ENCODE data around the gene ZSWIM1.
"Not testable (repeated sequence)": the region's sequence is repeated elsewhere in the genome, so short reads cannot be mapped to it uniquely, and the experiment has no call there.

ZSWIM1 gene

DNA sequence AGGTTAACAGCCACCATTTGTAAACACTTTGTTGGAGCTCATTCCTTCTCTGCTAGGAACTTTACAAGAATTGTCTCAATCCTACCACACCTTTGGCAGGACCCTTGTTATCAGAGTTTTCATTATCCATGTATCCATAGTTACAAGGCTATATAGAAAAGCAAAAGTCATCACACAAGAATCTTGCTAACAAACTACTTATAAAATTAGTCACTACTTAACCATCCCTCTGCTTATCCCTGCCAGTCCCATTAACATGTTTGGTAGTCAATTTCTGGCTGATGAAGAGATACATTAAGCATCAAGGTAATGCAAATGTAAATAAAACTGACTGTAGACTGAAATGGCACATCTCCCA, 13.2 kb upstream of the ZSWIM1 start:
- Histone ChIP-seq H3K4me1 (ENCODE audit: control insufficient read depth, insufficient read depth, low read length, unreplicated experiment) (peaks cover 13% of the 10 kb centered on the region), H3K27me3 (ENCODE audit: insufficient read depth, low read length) (no peaks in the 10 kb centered on the region), H2AFZ (ENCODE audit: low read length, unreplicated experiment) (peak overlapping the region; percentile 13), H3K79me2 (ENCODE audit: control insufficient read depth, insufficient read depth, low read length, unreplicated experiment) (no peaks in the 10 kb centered on the region), H3K36me3 (ENCODE audit: insufficient read depth, low read length) (no peaks in the 10 kb centered on the region), H3K27ac (ENCODE audit: low read depth, low read length) (peak overlapping the region; percentile 76), H3K4me3 (ENCODE audit: low read depth, low read length) (no peak overlapping the region)

DNA sequence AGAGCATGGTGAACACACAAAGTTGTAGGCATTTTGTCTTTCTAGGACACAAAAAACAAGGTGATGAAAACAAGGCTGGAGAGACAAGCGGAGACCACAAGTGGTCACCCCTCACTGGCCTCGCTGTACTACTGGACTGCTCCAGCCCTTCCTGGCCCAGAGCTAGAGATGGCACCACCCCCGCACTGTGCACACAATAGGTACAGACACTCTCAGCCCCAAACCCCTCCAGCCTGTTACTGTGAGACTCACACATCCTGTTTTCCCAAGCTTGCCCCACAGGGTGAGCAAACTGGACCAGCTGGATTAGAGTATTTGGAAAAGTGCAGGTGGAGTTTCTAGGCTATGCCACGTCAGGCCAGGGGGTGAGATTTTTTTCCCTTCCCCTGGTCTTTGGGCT, 8.4 kb upstream of the ZSWIM1 start:
- Histone ChIP-seq H3K79me2 (ENCODE audit: control insufficient read depth, insufficient read depth, low read length, unreplicated experiment) (no peaks in the 10 kb centered on the region), H3K27me3 (ENCODE audit: insufficient read depth, low read length) (no peaks in the 10 kb centered on the region), H3K36me3 (ENCODE audit: insufficient read depth, low read length) (no peaks in the 10 kb centered on the region), H2AFZ (ENCODE audit: low read length, unreplicated experiment) (no peak overlapping the region), H3K4me1 (ENCODE audit: control insufficient read depth, insufficient read depth, low read length, unreplicated experiment) (peaks cover 7% of the 10 kb centered on the region), H3K27ac (ENCODE audit: low read depth, low read length) (no peak overlapping the region), H3K4me3 (ENCODE audit: low read depth, low read length) (no peak overlapping the region)

DNA sequence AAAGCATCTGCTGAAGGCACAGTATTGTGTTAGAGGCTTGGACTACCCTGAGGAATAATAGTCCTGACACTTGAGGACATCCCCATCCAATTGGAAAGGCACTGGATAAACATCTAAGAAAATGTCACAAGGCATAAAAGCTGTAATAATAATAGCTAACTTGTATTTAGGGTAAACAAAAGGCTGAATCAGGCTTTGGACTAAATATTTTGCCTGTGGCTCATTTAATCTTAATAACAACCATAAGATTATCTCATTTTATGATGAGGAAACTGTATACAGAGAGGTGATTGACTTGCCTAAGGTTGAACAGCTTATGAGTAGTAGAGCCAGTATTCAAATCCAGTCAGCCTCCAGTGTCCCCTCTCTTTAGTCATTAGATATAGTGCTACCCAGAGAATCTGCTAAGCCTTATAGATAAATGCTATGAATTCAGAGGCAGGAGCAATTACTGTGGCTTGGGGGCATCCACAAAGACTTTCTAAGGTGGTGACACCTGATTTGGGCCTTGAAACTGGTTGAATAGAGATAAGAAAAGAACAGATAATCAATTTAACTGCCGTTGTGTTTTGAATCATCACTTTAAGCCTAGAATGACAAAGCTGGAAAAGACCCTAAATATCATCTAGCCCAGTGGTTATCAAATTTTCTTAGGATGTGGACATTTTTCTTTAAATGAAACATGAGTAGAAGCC, 7.5 kb upstream of the ZSWIM1 start:
- Histone ChIP-seq H3K27me3 (ENCODE audit: insufficient read depth, low read length) (no peaks in the 10 kb centered on the region), H3K79me2 (ENCODE audit: control insufficient read depth, insufficient read depth, low read length, unreplicated experiment) (no peaks in the 10 kb centered on the region), H2AFZ (ENCODE audit: low read length, unreplicated experiment) (no peak overlapping the region), H3K27ac (ENCODE audit: low read depth, low read length) (no peak overlapping the region), H3K36me3 (ENCODE audit: insufficient read depth, low read length) (no peaks in the 10 kb centered on the region), H3K4me1 (ENCODE audit: control insufficient read depth, insufficient read depth, low read length, unreplicated experiment) (no peaks in the 10 kb centered on the region), H3K4me3 (ENCODE audit: low read depth, low read length) (no peak overlapping the region)

DNA sequence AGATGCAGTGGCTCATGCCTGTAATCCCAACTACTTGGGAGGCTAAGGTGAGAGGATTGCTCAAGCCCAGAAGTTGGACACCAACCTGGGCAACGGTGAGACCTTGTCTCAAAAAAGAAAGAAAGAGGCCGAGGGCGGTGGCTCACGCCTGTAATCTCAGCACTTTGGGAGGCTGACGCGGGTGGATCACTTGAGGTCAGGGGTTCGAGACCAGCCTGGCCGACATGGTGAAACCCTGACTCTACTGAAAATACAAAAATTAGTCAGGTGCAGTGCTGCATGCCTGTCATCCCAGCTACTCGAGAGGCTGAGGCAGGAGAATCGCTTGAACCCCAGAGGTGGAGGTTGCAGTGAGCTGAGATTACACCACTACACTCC, 6.9 kb upstream of the ZSWIM1 start:
- not testable (repeated sequence) for H2AFZ ChIP-seq (ENCODE audit: low read length, unreplicated experiment); H3K27ac ChIP-seq (ENCODE audit: low read depth, low read length); H3K27me3 ChIP-seq (ENCODE audit: insufficient read depth, low read length); H3K4me3 ChIP-seq (ENCODE audit: low read depth, low read length); H3K79me2 ChIP-seq (ENCODE audit: control insufficient read depth, insufficient read depth, low read length, unreplicated experiment); H3K36me3 ChIP-seq (ENCODE audit: insufficient read depth, low read length); H3K4me1 ChIP-seq (ENCODE audit: control insufficient read depth, insufficient read depth, low read length, unreplicated experiment)

DNA sequence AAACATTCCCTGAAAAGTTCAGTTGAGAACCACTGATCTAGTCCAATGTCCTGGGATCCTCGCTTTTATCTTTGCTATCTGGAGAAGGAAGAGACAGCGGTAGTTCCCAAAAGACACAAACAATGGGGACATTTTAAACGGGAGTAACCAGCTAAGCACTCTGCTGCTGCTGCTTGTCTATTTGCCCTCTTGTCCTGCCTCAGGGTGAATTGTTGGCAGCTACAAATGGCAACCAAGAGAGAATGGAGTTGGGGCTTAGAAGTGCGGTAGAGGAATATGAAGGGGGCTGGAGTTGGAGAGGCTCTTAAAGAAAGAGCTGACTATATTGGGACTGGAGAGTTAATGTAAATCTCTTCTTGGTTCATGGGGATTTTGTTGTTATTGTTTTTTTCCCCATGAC, 6.5 kb upstream of the ZSWIM1 start:
- no peak overlapping the region for H3K4me3 ChIP-seq (ENCODE audit: low read depth, low read length)
- H3K4me1 ChIP-seq (ENCODE audit: control insufficient read depth, insufficient read depth, low read length, unreplicated experiment): no peaks in the 10 kb centered on the region
- H3K27ac ChIP-seq (ENCODE audit: low read depth, low read length): no peak overlapping the region
- H3K79me2 ChIP-seq (ENCODE audit: control insufficient read depth, insufficient read depth, low read length, unreplicated experiment): no peaks in the 10 kb centered on the region
- no peaks in the 10 kb centered on the region for H3K36me3 ChIP-seq (ENCODE audit: insufficient read depth, low read length)
- H3K27me3 ChIP-seq (ENCODE audit: insufficient read depth, low read length): no peaks in the 10 kb centered on the region
- no peak overlapping the region for H2AFZ ChIP-seq (ENCODE audit: low read length, unreplicated experiment)

DNA sequence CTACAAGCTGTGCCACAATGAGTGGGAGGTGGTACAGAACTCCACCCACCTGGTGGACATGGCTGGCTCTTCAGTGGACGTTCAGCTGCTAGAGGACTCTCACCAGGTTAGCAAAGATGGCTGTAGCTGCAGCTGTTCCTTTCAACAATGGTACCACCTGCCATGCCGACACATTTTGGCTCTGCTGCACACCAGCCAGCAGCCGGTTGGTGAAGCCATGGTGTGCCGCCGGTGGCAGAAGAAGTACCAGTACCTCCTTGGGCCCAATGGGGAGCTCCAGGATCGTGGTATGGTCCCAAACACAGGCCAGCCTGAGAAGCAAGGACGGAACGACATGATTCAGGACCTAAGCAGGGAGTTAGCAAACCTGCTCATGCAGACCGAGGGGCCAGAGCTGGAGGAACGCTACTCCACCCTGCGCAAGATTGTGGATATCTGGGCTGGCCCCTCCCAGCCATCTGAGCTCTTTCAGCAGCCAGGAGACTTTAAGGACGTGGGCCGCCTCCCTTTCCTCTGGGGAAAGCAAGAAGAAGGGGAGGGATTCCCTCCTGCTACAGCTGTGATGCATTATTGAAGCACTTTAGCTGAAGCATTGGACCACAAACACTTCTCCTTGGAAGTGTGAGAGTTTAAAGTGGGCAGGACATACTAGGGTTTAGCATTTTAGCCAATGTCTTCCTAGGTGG, 2.8 kb upstream of the ZSWIM1 start:
- Histone ChIP-seq H3K27ac (ENCODE audit: low read depth, low read length) (no peak overlapping the region), H3K4me3 (ENCODE audit: low read depth, low read length) (no peak overlapping the region), H3K4me1 (ENCODE audit: control insufficient read depth, insufficient read depth, low read length, unreplicated experiment) (no peaks in the 10 kb centered on the region), H3K27me3 (ENCODE audit: insufficient read depth, low read length) (no peaks in the 10 kb centered on the region), H3K36me3 (ENCODE audit: insufficient read depth, low read length) (peaks cover 5% of the 10 kb centered on the region; the same call in 1 of the 2 replicates), H2AFZ (ENCODE audit: low read length, unreplicated experiment) (no peak overlapping the region), H3K79me2 (ENCODE audit: control insufficient read depth, insufficient read depth, low read length, unreplicated experiment) (peaks cover 12% of the 10 kb centered on the region)

DNA sequence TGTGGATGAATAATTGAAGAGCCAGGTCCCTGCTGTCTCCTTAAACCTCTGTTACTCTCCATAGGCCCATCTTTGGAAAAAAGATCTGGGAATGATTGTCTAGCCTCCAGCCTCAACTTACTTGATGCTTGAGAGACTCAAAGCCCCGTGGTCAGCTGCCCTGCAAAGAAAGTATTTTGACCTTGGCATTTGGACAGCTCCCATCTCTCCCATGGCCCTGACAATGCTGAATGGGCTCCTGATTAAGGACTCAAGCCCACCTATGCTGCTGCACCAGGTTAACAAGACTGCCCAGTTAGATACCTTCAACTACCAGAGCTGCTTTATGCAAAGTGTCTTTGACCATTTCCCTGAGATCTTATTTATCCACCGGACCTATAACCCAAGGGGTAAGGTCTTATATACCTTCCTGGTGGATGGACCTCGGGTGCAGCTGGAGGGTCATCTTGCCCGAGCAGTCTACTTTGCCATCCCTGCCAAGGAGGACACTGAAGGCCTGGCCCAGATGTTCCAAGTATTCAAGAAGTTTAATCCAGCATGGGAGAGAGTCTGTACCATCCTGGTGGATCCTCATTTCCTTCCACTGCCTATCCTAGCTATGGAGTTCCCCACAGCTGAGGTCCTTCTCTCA, 1.6 kb downstream of the ZSWIM1 start:
- no peak overlapping the region for H2AFZ ChIP-seq (ENCODE audit: low read length, unreplicated experiment)
- peaks cover 12% of the 10 kb centered on the region for H3K79me2 ChIP-seq (ENCODE audit: control insufficient read depth, insufficient read depth, low read length, unreplicated experiment)
- peaks cover 10% of the 10 kb centered on the region for H3K4me1 ChIP-seq (ENCODE audit: control insufficient read depth, insufficient read depth, low read length, unreplicated experiment)
- H3K27ac ChIP-seq (ENCODE audit: low read depth, low read length): no peak overlapping the region
- H3K27me3 ChIP-seq (ENCODE audit: insufficient read depth, low read length): no peaks in the 10 kb centered on the region
- H3K4me3 ChIP-seq (ENCODE audit: low read depth, low read length): no peak overlapping the region
- peaks cover 8% of the 10 kb centered on the region; the same call in 1 of the 2 replicates for H3K36me3 ChIP-seq (ENCODE audit: insufficient read depth, low read length)

DNA sequence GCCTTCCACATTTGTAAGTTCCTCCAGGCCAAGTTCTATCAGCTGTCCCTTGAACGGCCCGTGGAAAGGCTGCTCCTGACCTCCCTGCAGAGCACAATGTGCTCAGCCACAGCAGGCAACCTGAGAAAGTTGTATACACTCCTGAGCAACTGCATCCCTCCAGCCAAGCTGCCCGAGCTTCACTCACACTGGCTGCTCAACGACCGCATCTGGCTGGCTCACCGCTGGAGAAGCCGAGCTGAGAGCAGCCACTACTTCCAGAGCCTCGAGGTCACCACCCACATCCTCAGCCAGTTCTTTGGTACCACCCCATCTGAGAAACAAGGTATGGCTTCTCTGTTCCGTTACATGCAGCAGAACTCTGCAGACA, 2.1 kb downstream of the ZSWIM1 start:
- H3K27me3 ChIP-seq (ENCODE audit: insufficient read depth, low read length): no peaks in the 10 kb centered on the region
- peaks cover 12% of the 10 kb centered on the region for H3K79me2 ChIP-seq (ENCODE audit: control insufficient read depth, insufficient read depth, low read length, unreplicated experiment)
- H2AFZ ChIP-seq (ENCODE audit: low read length, unreplicated experiment): no peak overlapping the region
- H3K27ac ChIP-seq (ENCODE audit: low read depth, low read length): no peak overlapping the region
- no peak overlapping the region for H3K4me3 ChIP-seq (ENCODE audit: low read depth, low read length)
- peaks cover 10% of the 10 kb centered on the region for H3K4me1 ChIP-seq (ENCODE audit: control insufficient read depth, insufficient read depth, low read length, unreplicated experiment)
- H3K36me3 ChIP-seq (ENCODE audit: insufficient read depth, low read length): peaks cover 8% of the 10 kb centered on the region; the same call in 1 of the 2 replicates

DNA sequence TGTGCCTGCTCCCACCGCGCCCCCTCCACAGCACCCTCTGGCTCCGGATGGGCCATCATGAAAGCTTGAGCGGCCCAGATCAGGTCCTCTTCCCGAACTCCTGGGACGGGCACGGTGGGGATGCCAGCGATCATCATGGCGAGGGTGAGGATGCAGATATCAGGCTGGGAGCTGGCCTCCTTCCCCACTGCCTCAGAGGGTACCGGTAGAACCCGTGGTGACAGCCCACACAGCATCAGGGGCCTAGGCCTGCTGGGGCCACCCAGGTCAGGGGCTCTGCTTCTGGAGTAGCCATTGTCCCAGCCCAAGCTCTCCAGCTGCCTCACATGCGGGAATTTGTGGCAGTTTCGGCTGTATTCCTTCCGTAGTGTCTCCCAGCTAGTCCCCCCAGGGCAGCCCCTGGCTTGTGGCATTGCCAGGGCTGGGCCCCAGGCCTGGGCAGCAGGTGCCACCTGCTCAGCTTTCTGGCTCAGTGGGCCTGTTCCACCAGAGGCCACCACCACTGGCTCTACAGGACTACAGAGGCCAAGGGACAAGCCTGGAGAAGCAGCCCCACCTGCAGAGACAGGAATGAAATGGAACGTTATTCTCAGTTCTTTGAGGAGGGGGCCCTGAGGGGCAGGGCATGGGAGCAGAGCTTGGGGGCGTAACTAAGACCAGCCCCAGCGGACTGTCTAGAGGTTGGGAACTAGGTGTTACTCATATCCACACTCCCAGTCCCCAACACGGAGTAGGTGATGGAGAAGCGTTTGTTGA, 5.7 kb downstream of the ZSWIM1 start:
- Histone ChIP-seq H3K4me3 (ENCODE audit: low read depth, low read length) (no peak overlapping the region), H2AFZ (ENCODE audit: low read length, unreplicated experiment) (no peak overlapping the region), H3K27ac (ENCODE audit: low read depth, low read length) (no peak overlapping the region), H3K79me2 (ENCODE audit: control insufficient read depth, insufficient read depth, low read length, unreplicated experiment) (peaks cover 9% of the 10 kb centered on the region), H3K36me3 (ENCODE audit: insufficient read depth, low read length) (peaks cover 8% of the 10 kb centered on the region; the same call in 1 of the 2 replicates), H3K27me3 (ENCODE audit: insufficient read depth, low read length) (no peaks in the 10 kb centered on the region), H3K4me1 (ENCODE audit: control insufficient read depth, insufficient read depth, low read length, unreplicated experiment) (peaks cover 10% of the 10 kb centered on the region)

DNA sequence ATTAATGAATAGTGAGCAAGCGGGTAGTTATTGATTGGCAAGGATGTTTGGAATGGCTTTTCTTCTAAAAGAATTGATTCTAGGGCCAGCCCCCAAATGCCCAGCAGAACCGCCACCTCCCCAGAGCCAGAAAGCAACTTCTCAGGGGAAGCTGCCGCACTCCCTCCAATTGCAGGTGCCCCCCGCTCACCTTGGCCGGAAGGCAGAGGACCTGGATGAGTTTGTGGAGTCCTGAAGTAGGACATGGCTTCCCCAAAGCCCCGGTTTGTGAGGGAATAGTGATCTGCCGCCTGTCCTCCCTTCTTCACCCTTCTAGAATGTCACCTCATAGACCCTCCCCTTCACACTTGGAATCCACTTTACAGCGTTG, 6.3 kb downstream of the ZSWIM1 start, which contains the start of gene SPATA25:
SPATA25 (minus strand) TSS at position 277 of the 370 bp plus-strand sequence; CDS start at position 245, 32 bp downstream.
- Histone ChIP-seq H3K27me3 (ENCODE audit: insufficient read depth, low read length) (no peaks in the 10 kb centered on the region), H3K36me3 (ENCODE audit: insufficient read depth, low read length) (peaks cover 8% of the 10 kb centered on the region; the same call in 1 of the 2 replicates), H3K4me3 (ENCODE audit: low read depth, low read length) (no peak within 1 kb of the TSS), H3K27ac (ENCODE audit: low read depth, low read length) (no peak within 1 kb of the TSS), H3K79me2 (ENCODE audit: control insufficient read depth, insufficient read depth, low read length, unreplicated experiment) (peaks cover 8% of the 10 kb centered on the region), H2AFZ (ENCODE audit: low read length, unreplicated experiment) (no peak within 1 kb of the TSS), H3K4me1 (ENCODE audit: control insufficient read depth, insufficient read depth, low read length, unreplicated experiment) (peaks cover 14% of the 10 kb centered on the region)

Data from ACC112 (cell line).